NCI-H2227 treated with DMSO at 0.1 percent for 48 hours (cell line): Measurements from ENCODE around the gene SLC35F3.

Source experiments
- DNase-seq: peaks from one replicate; lab custom pipeline; 2025; lab: John Stamatoyannopoulos, UW

SLC35F3 gene

DNA sequence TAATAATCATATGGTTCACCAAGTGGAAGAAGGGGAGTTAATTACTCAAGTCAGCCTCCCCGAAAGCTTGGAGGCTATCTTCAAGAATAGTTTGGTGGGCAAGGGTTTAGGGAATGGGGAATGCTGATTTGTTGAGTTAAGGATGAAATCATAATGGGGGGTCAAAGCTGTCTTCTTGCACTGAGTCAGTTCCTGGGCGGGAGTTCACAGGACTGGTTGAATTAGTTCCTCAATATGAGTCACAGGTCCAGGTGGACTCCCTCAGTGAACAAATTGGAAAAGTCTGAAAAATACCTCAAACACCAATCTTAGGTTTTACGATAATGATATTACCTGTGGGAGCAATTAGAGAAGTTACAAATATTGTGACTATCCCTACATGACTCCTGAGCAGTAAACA lies 353.6 kb downstream of the SLC35F3 start:
- DNase-seq = no peak

DNA sequence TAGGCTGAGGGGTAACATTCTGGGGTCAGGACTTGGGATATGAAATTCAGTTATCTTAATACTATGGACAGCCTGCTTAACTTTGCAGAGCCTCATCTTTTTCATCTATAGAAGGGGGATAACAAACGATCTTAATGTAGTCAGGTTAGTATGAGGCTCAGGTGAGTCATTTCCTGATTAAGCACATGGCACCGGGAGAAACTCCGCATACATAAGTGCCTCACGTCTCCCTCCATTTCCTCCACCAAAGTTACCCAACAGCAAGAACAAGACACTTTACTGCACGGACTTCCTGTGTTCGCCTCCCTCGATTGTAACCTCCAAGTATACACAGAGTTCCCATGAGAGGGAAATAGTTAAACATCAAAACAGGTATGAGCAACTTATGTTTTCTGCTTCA lies 356.1 kb downstream of the SLC35F3 start:
- DNase-seq = no peak

DNA sequence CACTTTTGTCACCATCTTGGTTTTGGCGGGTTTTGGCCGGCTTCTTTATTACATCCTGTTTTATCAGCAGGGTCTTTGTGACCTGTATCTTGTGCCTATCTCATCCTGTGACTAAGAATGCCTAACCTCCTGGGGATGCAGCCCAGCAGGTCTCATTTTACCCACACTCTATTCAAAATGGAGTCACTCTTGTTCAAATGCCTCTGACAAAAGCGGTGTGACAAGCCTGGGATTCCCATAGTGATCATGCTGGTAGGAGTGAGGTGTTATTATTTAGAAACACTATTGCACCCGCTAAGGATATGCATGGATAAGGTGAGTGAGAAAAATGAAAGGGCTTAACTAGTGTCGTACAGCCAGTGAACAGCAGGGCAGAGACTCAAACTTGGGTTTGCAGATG lies 357.1 kb downstream of the SLC35F3 start:
- DNase-seq = no peak

DNA sequence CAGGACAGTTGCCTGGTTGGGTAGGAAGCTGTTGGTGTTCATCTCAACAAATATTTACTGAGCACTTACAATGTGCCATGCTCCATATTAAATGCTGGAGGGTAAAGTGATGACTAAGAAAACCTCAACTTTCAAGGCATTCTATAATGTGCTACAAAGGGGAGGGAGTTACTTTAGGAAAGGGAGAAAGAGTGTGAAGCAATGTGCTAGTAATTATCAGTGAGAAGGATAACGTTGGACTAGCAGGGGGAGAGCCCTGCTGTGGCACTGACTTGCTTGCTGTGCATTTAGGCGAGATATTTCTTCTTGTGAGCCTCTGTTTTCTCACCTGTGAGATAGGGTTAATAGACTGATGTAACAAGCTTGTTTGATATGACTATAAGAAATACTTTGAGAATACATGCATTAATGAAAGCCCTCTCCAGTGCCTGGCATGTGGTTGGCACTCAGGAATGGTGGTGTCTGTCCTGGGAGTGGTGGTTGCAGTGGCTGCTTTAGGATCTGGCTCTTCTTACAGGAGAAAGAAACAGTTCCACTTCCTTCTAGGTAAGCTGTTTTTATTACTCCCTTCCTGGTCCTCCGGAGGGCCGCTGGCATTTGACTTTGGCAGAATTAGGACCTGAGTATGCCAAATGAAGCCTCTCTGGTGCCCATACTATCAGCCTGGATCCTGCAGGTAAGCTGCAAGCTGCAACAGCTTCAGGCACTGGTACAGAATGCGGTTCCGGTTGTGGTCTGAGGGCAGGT lies 357.7 kb downstream of the SLC35F3 start:
- DNase-seq = no peak

DNA sequence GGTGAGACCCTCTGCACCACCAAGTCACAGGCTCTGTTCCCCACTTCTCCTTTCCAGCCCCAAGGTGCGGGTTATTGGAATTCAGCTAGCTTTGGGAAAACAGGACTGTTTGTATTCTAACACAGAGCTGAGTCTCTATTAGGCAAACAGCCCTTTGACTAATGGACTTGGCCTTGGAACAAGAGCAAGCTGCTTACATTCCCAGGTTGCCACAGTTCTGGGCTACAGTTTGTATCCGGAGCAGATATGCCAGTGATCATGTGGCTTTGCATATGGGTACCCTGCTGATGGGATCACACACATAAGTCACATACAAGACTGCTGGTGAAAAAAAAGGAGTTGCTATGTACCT lies 358.3 kb downstream of the SLC35F3 start:
- DNase-seq = no peak

DNA sequence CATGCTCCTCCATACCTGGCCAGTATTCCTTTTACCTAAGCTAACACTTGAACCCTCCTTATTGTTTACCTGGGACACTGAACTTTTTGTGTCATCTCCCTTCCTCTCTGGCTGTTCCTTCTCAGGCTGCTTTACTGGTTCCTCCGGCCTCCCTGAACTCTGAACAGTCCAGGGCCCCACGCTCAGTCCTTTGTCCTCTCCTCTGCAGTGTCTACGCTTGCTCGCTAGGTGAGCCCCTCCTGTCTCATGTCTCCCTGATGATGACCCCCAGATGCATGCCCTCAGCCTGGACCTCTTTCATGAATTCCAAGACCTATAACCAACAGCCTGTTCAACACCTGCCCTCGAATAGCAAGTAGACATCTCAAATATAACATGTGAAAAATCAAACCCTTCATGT lies 360.4 kb downstream of the SLC35F3 start:
- DNase-seq = no peak

DNA sequence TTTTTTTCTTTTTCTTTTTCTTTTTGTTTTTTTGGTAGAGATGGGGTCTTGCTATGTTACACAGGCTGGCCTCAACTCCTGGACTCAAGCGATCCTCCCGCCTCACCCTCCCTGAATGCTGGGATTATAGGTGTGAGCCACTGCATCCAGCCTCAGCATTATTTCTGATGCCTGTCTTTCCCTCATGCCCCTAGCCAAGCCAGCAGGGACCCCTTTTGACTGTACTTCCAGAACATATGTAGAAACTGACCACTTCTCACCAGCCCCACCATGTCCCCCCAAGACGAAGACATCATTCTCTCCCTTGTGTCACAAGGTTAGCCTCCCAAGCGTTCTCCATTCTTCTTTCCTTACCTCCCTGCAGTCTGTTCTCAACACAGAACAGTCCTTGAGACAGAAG lies 360.8 kb downstream of the SLC35F3 start:
- DNase-seq = no peak

DNA sequence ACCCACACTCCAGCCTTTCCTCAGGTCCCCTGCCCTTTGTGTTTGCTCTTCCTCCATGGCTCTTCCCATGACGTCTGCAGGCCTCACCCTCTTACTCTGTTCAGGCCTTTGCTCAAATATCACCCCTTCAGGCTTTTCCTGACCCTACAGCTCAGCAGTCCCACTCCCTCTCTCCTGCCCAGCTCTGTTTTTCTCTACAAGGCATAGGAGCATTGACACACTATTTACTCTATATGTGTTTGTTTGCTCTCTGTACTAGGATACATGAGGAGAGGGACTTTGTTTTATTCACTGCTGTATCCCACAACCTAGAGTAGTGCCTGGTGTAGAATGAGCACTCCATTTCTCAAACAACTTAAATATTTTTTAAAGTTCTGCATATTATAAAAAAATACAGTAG lies 361.4 kb downstream of the SLC35F3 start:
- no peak for DNase-seq

DNA sequence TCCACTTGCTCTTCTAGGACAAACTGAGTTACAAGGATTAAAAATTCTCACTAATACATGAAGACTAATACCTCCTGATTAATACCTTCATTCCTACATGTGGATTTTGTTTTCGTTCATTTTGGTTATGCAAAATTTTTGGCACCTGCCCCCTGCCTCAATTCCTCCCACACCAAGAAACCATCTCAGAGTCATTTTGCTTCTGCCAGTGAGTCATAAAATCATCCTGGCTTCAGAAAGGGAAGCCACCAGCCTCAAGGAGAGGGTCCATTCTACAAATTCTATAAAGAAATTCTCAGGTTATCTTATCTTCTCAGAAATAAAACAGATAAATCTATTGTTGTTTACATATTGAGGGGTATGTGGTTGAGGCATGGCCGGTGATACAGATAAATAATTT lies 365.6 kb downstream of the SLC35F3 start:
- DNase-seq = no peak

DNA sequence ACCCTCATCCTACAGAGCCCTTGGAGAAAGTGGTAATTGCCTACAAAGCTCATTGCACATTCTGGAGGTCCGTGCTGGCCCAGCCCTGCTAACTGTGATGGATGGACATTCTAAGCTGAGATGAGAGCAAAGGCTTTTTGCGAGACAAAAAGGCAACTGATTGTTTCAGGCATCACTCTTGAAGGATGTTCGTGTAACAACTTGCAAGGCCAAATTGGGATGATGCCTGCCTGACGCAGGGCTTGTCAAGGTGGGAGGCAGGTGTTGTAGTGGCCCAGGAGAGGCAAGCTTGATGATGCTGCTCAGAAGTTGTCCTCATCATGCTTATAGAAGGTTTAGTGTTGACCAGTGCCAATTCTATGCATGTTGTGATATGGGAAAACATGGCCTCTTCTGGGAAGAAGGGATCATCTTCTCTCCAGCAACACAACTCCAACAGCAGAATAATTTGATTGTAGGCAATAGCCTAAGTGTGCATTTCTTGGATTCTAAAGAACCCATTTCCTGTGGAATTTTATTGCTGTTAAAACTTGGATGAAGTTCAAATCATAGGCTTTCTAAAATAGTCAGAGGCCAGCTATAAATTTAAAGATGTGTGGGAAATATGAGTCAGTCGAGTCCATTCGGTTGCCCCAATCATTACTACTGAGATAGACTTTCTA lies 366.2 kb downstream of the SLC35F3 start:
- DNase-seq = no peak

DNA sequence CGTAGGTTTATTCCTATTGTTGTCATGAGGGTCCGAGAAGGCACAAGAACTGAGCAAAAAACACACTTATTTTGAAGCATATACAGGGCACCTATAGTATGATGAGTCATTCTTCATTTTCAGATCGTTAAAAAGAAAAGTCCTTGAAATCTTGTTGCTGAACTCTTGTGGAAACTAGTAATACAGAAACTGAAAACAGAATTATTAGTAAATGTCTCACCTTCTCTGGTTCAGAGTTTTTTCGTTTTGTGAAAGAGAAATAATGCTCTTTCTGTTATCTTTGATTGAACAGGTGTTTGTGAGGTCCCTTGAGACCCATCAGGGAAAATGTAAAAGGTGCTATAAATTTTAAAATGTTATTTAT lies 366.7 kb downstream of the SLC35F3 start:
- DNase-seq = no peak

DNA sequence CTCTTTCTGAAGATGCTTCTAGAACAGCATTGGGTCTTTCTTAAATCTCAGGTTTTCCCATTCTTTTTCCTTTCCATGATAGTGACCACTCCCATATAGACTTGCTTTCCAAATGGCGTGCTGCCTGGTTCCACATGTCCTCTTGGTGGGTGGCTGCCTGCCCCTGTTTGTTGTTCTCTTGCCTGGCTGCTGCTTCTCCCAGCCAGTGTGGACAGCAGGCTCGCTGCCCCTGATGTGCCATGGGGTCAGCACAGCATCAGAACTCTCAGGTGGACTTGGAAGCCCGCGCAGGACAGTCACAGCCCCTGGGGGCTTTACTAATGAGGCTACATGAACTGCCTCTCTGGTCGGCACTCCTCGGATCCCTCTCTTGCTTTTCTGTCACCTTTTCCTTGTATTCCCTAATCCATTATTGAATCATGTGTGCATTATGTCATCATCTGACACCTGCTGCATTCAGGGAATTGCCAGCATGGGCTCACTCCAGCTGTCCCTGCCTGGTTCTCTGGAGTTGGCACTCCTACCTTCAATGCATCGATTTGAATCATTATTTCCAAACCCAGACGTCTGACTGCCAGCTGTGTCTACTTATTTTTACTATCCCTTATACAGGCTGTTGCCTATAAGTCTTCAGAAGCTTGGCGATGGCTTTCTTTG lies 368.3 kb downstream of the SLC35F3 start:
- DNase-seq = no peak

DNA sequence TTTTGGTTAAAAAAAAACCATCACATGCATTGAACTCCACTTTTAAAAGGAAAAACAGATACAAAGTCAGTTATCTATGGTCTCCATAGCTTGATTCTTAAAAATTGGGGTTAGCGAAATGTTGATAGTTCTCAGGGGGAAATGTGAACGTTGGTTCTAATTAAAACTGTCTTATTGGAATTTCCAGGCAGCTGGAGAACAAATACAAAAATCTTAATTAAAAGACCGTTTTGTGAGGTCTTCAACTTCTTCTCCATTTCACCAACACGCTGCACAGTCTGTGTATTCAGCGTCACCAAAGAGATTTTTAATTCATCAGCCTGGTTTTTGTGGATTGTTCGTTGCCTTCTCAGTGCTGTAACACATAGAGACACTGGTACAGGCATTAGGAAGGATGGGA lies 369.5 kb downstream of the SLC35F3 start:
- no peak for DNase-seq

DNA sequence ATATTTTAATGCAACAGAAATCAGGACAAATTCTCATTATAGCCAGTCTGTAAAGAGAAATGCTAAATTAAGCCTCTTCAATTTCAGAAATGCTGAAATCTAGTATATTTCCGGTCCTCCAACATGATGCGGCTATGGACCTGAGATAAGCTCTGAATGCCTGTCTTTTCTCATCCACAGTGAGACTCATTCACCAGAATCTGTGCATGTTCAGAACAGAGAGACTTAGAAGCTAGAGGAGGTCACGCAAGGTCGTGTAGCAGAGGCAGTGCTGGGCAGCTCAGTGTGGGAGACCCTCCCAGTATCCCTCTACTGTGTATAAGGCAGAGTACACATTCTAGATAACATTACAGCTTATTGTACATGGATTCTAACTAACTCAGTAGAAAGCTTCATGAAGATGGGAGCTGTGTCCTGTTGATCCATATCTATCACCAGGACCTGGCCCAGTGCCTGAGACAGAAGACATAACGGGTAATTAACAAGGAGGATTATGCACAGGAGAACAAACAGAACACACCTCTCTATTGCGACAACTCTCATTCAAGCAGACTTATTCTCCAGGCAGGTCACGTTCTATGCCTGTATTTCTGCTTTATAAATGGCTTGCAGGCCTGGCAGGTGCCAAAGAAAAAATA lies 371.8 kb downstream of the SLC35F3 start:
- no peak for DNase-seq

DNA sequence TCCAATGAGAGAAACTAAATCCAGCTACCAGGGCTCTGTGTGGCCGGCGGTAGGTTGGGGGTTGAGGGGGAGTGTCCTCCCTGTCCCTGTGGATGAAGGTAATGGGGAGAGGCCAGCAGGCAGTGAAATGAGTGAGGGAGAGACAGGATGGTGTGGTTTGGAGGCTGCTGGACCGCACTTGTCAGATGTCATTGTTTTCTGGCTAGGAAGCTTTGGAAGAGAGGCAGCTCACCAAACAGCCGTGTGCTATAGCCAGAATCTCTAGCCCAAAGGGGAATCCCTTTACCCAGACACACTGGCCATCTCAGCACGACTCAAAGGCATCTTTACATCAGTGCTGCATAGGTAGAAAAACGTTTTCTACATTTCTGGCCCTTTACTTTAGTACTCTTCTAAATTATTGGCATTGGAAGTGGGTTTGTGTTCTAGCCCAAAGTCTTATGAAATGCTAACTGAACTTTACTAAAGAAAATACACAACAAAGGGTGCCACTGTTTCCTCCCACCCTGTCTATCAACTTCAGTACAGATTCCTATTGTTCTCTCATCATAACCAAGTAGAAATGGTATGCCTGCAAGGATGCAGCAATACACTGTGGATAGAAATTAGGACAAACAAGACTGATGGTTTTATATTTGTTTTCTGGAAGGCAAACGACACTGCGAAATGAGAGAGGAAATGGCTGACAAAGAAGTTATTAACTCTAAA lies 372.8 kb downstream of the SLC35F3 start:
- DNase-seq = no peak

DNA sequence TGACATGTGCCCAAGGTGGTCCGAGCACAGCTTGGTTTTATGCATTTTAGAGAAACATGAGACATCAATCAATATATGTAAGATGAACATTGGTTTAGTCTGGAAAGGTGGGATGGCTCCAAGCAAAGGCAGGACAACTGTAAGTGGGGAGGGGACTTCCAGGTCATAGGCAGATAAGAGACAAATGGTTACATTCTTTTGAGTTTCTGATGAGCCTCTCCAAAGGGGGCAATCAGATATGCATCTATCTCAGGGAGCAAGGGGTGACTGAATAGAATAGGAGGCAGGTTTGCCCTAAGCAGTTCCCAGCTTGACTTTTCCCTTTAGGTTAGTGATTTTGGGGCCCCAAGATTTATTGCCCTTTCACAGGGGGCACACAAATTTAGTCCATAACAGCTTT lies 374.5 kb downstream of the SLC35F3 start:
- no peak for DNase-seq

DNA sequence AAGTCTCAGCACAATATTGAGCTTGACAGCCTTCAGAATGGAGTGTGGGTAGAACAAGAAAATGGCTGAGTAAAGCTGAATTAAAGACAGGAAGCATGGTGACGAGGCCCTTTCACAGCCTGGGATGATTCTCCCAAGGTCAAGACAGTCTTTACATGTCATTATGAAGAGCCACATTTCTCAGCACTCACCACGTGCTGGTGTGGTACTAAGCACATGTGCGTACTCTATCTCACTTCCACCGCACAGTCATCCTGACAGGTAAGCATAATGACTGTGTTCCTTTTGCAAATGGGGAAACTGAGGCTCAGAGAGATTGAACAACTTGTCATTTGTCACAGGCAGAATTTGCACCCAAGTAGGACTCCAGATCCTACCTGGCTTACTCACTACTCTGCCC lies 376.0 kb downstream of the SLC35F3 start:
- no peak for DNase-seq

DNA sequence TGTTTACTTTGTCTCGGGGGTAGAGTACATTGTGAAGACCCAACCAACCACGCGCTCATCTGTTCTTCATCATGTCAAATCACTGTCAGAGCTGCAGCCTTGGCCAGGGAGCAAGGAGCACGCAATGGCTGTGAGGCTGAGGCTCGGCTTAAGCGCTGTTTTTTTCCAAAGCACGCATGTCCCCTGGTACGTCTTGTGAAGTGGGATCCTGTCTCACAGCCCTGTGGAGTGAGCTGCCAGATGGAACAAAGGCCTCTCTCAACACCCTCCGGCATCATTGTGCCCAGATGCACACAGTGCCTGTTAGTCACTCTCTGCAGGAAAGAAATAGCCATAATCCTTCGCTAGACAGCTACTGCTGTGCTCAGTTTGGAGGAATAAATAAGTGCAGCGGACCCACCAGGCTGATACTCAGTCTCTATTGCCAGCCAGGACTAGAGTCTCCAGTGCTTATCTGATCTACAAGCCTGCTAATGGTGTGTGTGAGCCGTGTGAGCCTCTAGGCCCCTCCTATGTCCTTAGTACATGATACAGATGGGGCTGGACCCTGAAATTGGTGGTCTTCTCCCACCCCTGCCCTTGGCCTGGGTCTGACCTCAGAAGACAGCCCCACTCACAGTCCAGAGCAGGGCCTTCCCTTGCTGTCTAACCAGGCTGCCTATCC lies 377.5 kb downstream of the SLC35F3 start:
- no peak for DNase-seq

DNA sequence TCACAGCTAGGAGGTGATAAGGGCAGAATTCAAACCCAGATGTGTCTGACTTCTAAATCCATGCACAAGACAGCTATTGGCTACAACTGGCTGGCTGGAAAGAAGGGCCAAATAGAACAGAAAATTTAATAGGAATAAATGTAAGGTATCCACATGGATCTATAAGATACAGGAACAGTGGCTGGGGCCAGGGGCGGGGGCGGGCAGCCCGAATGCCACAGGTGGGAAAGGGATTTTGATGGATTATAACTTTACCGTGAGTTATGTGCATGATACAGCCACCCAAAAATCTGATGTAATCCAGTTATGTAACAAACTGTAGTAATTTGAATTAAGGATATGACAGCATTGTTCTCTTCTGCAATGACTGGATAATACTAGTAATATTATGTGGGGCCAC lies 381.7 kb downstream of the SLC35F3 start:
- DNase-seq = no peak

DNA sequence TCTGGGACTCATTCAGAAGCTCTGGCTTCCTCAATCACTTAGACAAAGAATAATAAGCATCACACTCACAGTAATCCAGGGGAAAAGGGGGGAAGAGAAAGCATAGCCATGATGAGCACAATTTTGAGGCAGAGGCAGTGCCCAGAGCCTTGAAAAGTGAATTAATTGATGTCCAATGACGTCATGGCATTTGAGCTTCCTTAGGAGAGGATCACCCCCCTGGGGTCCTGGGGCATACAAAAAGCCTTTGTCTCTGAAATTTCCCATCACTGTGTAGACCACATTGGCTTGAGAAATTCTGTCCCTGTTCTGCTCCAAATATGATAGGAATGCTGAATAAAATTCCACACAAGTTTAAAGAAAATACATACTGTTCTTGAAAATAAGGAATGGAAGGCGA lies 384.5 kb downstream of the SLC35F3 start:
- no peak for DNase-seq

DNA sequence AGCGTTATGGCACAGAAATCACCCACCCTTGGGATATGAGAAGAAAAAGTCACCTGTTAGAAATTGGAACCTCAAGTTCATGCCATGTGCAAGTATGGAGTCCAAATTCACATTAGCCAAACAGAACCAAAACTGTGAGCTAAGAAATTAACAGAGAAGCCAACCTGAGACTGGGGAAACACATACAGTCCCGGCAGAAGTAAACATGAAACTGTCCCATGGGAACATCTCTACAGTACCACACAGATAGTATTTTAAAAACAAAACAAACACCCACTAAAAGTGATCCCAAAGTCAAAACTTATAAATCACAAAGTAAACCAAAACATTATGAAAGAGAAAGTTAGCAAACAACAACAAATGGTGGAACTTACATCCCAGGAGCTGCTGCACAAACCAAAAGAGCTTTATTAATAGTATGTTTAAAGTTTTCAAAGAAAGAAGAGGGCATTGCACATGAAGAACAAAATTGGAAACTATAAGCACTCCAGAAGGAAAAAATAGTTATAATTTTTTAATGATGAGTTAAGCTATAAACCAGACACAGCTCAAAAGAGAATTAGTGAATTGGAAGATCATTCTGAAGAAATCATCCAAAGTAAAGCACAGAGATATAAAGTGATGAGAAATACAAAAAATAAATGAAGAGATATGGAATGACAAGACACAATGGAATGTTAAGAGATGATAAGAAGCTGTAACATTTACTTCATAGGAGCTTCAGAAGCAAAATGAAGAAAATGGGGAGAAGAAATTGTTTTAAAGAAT lies 385.2 kb downstream of the SLC35F3 start:
- DNase-seq = no peak
